A549 (cell line): ENCODE results near the gene AMPH. TPM values are rescaled to one million over a fixed set of nuclear protein-coding genes. Genes with fewer than 3 reads are reported as not detected.

Experiments
- ATAC-seq, 2 experiments: fragments of 200-7000 bp in 1 of 2; fragments of >200 bp in 1 of 2; cut with Nextera tagmentation in 1 of 2; cut with Tn5 transposase in 1 of 2; 3 replicates each; pipeline versions ENCODE4 v1.8.0 to v1.9.1; 2018 to 2020; ENCODE audit warnings: mild to moderate bottlenecking in 1 of 2, moderate library complexity in 1 of 2
- CTCF ChIA-PET: fragments of 300-600 bp; sonication (Branson Sonifier 250); formaldehyde crosslinking; extraction: SDS; loops from one replicate; lab custom pipeline; 2021; ENCODE audit warnings: antibody characterized with exemption, inconsistent platforms; lab: Yijun Ruan, JAX
- POLR2A ChIA-PET: fragments of 350-600 bp; formaldehyde crosslinking; extraction: SDS; loops from one replicate; lab custom pipeline; 2021; ENCODE audit warnings: antibody characterized with exemption, inconsistent platforms; lab: Yijun Ruan, JAX
- DNase-seq, 2 experiments: peaks; one replicate each; pipeline versions ENCODE4 v3.0.0 to v3.0.0-alpha.2; 2011 to 2016; ENCODE audit warnings: low read depth in 1 of 2, low spot score in 1 of 2
- FAIRE-seq: peaks from 2 replicates; lab custom pipeline; 2011; peaks lifted over from hg19 to GRCh38; lab: Jason Lieb, UNC
- H3K27ac ChIP-seq, 2 experiments: fragments of >200 bp; sonication (Bioruptor Twin); formaldehyde crosslinking; 3 replicates each; pipeline ENCODE4 v1.5.1; 2016 to 2017
- H3K4me1 ChIP-seq: fragments of >200 bp; sonication (Bioruptor Twin); formaldehyde crosslinking; 3 replicates; pipeline ENCODE4 v1.6.1; 2016
- H3K4me2 ChIP-seq: fragments of >200 bp; sonication (Bioruptor Twin); formaldehyde crosslinking; 3 replicates; pipeline ENCODE4 v1.6.1; 2016
- H3K4me3 ChIP-seq: fragments of >200 bp; sonication (Bioruptor Twin); formaldehyde crosslinking; 3 replicates; pipeline ENCODE4 v1.5.1; 2016
- H3K9me3 ChIP-seq: fragments of >200 bp; sonication (Bioruptor Twin); formaldehyde crosslinking; 3 replicates; pipeline ENCODE4 v1.6.1; 2016
- ATOH8 ChIP-seq: fragments of 250-450 bp; sonication (Bioruptor Pico); IDR thresholded peaks from 2 replicates; pipeline ENCODE4 v1.5.0; 2020; ENCODE audit warnings: low read depth, mild to moderate bottlenecking, moderate library complexity
- BCL3 ChIP-seq: fragments of >200 bp; sonication (Bioruptor Twin); formaldehyde crosslinking; IDR thresholded peaks from 3 replicates; pipeline ENCODE4 v1.6.1; 2016
- BHLHE40 ChIP-seq: IDR thresholded peaks from 2 replicates; pipeline ENCODE4 v1.6.1; 2012; ENCODE audit warnings: low read depth, low read length, inconsistent platforms
- CBX2 ChIP-seq: fragments of 200-600 bp; sonication (generic); IDR thresholded peaks from 2 replicates; pipeline ENCODE4 v1.6.1; 2016; ENCODE audit warnings: low read depth, mild to moderate bottlenecking, borderline replicate concordance
- CEBPB ChIP-seq, 2 experiments: fragments of >200 bp in 1 of 2; sonication (Bioruptor Twin) in 1 of 2; formaldehyde crosslinking in 1 of 2; IDR thresholded peaks; 2 replicates each; pipeline ENCODE4 v1.6.1; 2012 to 2016
- CHD4 ChIP-seq: fragments of 200-600 bp; sonication (generic); IDR thresholded peaks from 2 replicates; pipeline ENCODE4 v1.6.1; 2016; ENCODE audit warnings: antibody characterized with exemption, mild to moderate bottlenecking, borderline replicate concordance
- EHF ChIP-seq: fragments of 250-450 bp; sonication (Bioruptor Pico); IDR thresholded peaks from 2 replicates; pipeline ENCODE4 v1.5.0; 2020; ENCODE audit warnings: mild to moderate bottlenecking
- EHMT2 ChIP-seq: fragments of 200-600 bp; sonication (generic); IDR thresholded peaks from 2 replicates; pipeline ENCODE4 v1.6.1; 2016; ENCODE audit warnings: antibody characterized with exemption, low read depth, mild to moderate bottlenecking, moderate library complexity
- ELK1 ChIP-seq: fragments of 150-350 bp; IDR thresholded peaks from 2 replicates; pipeline ENCODE4 v1.6.1; 2014; ENCODE audit warnings: low read depth, mild to moderate bottlenecking, low read length
- FOXS1 ChIP-seq: fragments of 250-450 bp; sonication (Bioruptor Pico); IDR thresholded peaks from 2 replicates; pipeline ENCODE4 v1.5.0; 2020; ENCODE audit warnings: mild to moderate bottlenecking, moderate library complexity
- HDAC2 ChIP-seq: fragments of 200-600 bp; sonication (generic); IDR thresholded peaks from 2 replicates; pipeline ENCODE4 v1.6.1; 2016
- HEYL ChIP-seq: fragments of 250-450 bp; sonication (Bioruptor Pico); IDR thresholded peaks from 2 replicates; pipeline ENCODE4 v1.8.0; 2021; ENCODE audit warnings: mild to moderate bottlenecking, moderate library complexity
- JUN ChIP-seq, 2 experiments: fragments of >200 bp; sonication (Bioruptor Twin); formaldehyde crosslinking; IDR thresholded peaks; 2 replicates in 1 of 2; 3 replicates in 1 of 2; pipeline ENCODE4 v1.6.1; 2016 to 2017
- KDM5A ChIP-seq: fragments of 200-600 bp; sonication (generic); IDR thresholded peaks from 2 replicates; pipeline ENCODE4 v1.6.1; 2016; ENCODE audit warnings: antibody characterized with exemption, mild to moderate bottlenecking
- MYC ChIP-seq: IDR thresholded peaks from 2 replicates; pipeline ENCODE4 v1.6.1; 2012; ENCODE audit warnings: mild to moderate bottlenecking, inconsistent platforms, low read length, improper control_type of control experiment, borderline replicate concordance
- NFE2L2 ChIP-seq: fragments of 150-350 bp; conservative IDR thresholded peaks from 2 replicates; pipeline ENCODE4 v1.6.1; 2014; ENCODE audit warnings: low read length
- PBX3 ChIP-seq: IDR thresholded peaks from 2 replicates; pipeline ENCODE4 v1.6.1; 2012
- PHF8 ChIP-seq: fragments of 200-600 bp; sonication (generic); IDR thresholded peaks from 2 replicates; pipeline ENCODE4 v1.6.1; 2016; ENCODE audit warnings: low read depth, mild to moderate bottlenecking, antibody characterized with exemption, moderate library complexity, borderline replicate concordance
- POLR2AphosphoS2 ChIP-seq: conservative IDR thresholded peaks from 2 replicates; pipeline ENCODE4 v1.6.1; 2012; ENCODE audit warnings: low read length, improper control_type of control experiment, inconsistent platforms
- RARB ChIP-seq: fragments of 250-450 bp; sonication (Bioruptor Pico); IDR thresholded peaks from 2 replicates; pipeline ENCODE4 v1.8.0; 2021; ENCODE audit warnings: mild to moderate bottlenecking, moderate library complexity
- RFX5 ChIP-seq: fragments of 450-650 bp; IDR thresholded peaks from 2 replicates; pipeline ENCODE4 v1.7.1; 2014; ENCODE audit warnings: antibody characterized with exemption, mild to moderate bottlenecking, moderate library complexity
- RNF2 ChIP-seq: fragments of 200-600 bp; sonication (generic); IDR thresholded peaks from 2 replicates; pipeline ENCODE4 v1.6.1; 2016; ENCODE audit warnings: low read depth, mild to moderate bottlenecking, antibody characterized with exemption, moderate library complexity, borderline replicate concordance
- SREBF2 ChIP-seq: fragments of 450-650 bp; IDR thresholded peaks from 2 replicates; pipeline ENCODE4 v1.6.1; 2014; ENCODE audit warnings: mild to moderate bottlenecking, moderate library complexity
- TFCP2L1 ChIP-seq: fragments of 250-450 bp; sonication (Bioruptor Pico); IDR thresholded peaks from 2 replicates; pipeline ENCODE4 v1.5.0; 2021; ENCODE audit warnings: mild to moderate bottlenecking
- TP53 ChIP-seq: fragments of 250-450 bp; sonication (Bioruptor Pico); IDR thresholded peaks from 2 replicates; pipeline ENCODE4 v1.5.0; 2021; ENCODE audit warnings: mild to moderate bottlenecking, moderate library complexity
- ZC3H11A ChIP-seq: fragments of 450-650 bp; IDR thresholded peaks from 2 replicates; pipeline ENCODE4 v1.6.1; 2014; ENCODE audit warnings: antibody characterized with exemption, mild to moderate bottlenecking
- ZSCAN20 ChIP-seq: fragments of 250-450 bp; sonication (Bioruptor Pico); IDR thresholded peaks from 2 replicates; pipeline ENCODE4 v1.8.0; 2022; ENCODE audit warnings: mild to moderate bottlenecking, moderate library complexity
- WGBS: methylation state at CpG from one replicate; pipeline ENCODE4 v1.1.6; 2017; ENCODE audit errors: missing lambda C conversion rate; 5-methylcytosine and 5-hydroxymethylcytosine counted together
- polyA plus RNA-seq, 4 experiments: library from polyadenylated mRNA; depleted of rRNA in 3 of 4; stranded (reverse); fragments of >200 nt; fragmentation: RNase III in 1 of 4; extraction: RNeasy Plus Mini Kit Qiagen cat#74134 plus additional on column Dnase treatment in 1 of 4; gene quantifications; 2 replicates in 3 of 4; 3 replicates in 1 of 4; pipeline ENCODE4 v1.2.3, GENCODE V29; 2011 to 2017

The AMPH gene
- polyA plus RNA-seq, 2 of the 4 experiments (the other 2 are of a cell fraction), result 0.26 TPM; not detected in 1

- ChIA-PET POLR2A (no interaction called here), CTCF (interaction anchor here (1.3 kb wide), 2 partner anchors 141 to 260 kb away, joined by 3 read pairs; no protein-coding TSS in a partner anchor)
- 79% methylated on average over 2 of the region's 2 CpGs for WGBS
- Histone ChIP-seq H3K9me3 (no peaks in the 10 kb centered on the region), H3K4me1 (no peaks in the 10 kb centered on the region), H3K27ac (no peak overlapping the region), H3K4me2 (no peak overlapping the region), H3K4me3 (no peak overlapping the region)
- TF ChIP-seq RFX5 (no peak), ZC3H11A (no peak), PBX3 (no peak), PHF8 (no peak), EHF (CRISPR knock-in tag) (no peak), RARB (CRISPR knock-in tag) (no peak), RNF2 (no peak)
- ATAC-seq (no peak), DNase-seq (no peak), FAIRE-seq (no peak)
These were observed 27.7 kb upstream of the AMPH start for GRCh38 chr7:38658921-38659320.

GRCh38 chr7:38656968-38657367 lies 25.8 kb upstream of the AMPH start:
- Histone ChIP-seq H3K4me3 (no peak overlapping the region), H3K4me1 (no peaks in the 10 kb centered on the region), H3K4me2 (no peak overlapping the region), H3K27ac (no peak overlapping the region), H3K9me3 (no peaks in the 10 kb centered on the region)
- FAIRE-seq (no peak), ATAC-seq (no peak), DNase-seq (no peak)
- 2% methylated on average over 1 of the region's 1 CpG for WGBS
- POLR2A ChIA-PET, result no interaction called here
- TF ChIP-seq RNF2 (no peak), HDAC2 (no peak), POLR2AphosphoS2 (no peak), PBX3 (no peak), TP53 (CRISPR knock-in tag) (no peak), MYC (no peak), ZSCAN20 (CRISPR knock-in tag) (no peak), EHMT2 (no peak), ZC3H11A (no peak), JUN (IDR thresholded peaks at IDR 0.05) (no peak), HEYL (CRISPR knock-in tag) (no peak), CBX2 (no peak), ATOH8 (no peak), SREBF2 (no peak), TFCP2L1 (no peak)
- CTCF ChIA-PET, result interaction anchor here (1.0 kb wide), 1 partner anchor 257 kb away, joined by 3 read pairs; no protein-coding TSS in a partner anchor

- ATAC-seq (no peak), FAIRE-seq (no peak), DNase-seq (no peak)
- 41% methylated on average over 19 of the region's 35 CpGs for WGBS
- H3K27ac ChIP-seq, result no peak overlapping the region
- no peak overlapping the region for H3K4me3 ChIP-seq
- ChIA-PET POLR2A (no interaction called here), CTCF (interaction anchor here (1.0 to 1.5 kb wide), 2 partner anchors 11 to 257 kb away, joined by 3 to 4 read pairs; no protein-coding TSS in a partner anchor)
- no peaks in the 10 kb centered on the region for H3K9me3 ChIP-seq
- H3K4me2 ChIP-seq, result no peak overlapping the region
- no peaks in the 10 kb centered on the region for H3K4me1 ChIP-seq
- TF ChIP-seq BHLHE40 (no peak), CHD4 (no peak), PHF8 (no peak), NFE2L2 (no peak), POLR2AphosphoS2 (no peak), ELK1 (no peak), CEBPB (IDR thresholded peaks at IDR 0.05) (no peak), KDM5A (no peak), BCL3 (no peak), FOXS1 (CRISPR knock-in tag) (no peak), ATOH8 (no peak)
These were observed 24.9 kb upstream of the AMPH start for GRCh38 chr7:38655833-38656774.
